HCT116 (cell line): ENCODE data around the gene AGAP1. TPM values are rescaled to one million over a fixed set of nuclear protein-coding genes. Genes with fewer than 3 reads are reported as not detected.

ENCODE experiments used
- ATAC-seq: fragments of 200-7000 bp; cut with Tn5 transposase; 2 replicates; pipeline ENCODE4 v1.9.1; 2020; ENCODE audit warnings: mild to moderate bottlenecking, moderate library complexity
- BruUV-seq: library from RNA; stranded (reverse); fragments of 400-500 nt; replicated peaks from 2 replicates; lab custom pipeline; 2021; lab: Mats Ljungman, UMichigan
- CTCF ChIA-PET: fragments of 300-600 bp; sonication (Branson Sonifier 250); formaldehyde crosslinking; loops from one replicate; lab custom pipeline; 2021; ENCODE audit warnings: antibody characterized with exemption; lab: Charles Lee
- POLR2A ChIA-PET: fragments of 300-600, 350-600 bp; sonication (Branson Sonifier 250); formaldehyde crosslinking; loops from one replicate; lab custom pipeline; 2021; ENCODE audit warnings: antibody characterized with exemption; lab: Charles Lee
- RAD21 ChIA-PET, 2 experiments: fragments of 300-600 bp; sonication (Branson Sonifier 250); formaldehyde crosslinking; loops; one replicate each; lab custom pipeline; 2023; ENCODE audit warnings: low total read pairs in 2 of 2; ENCODE audit not compliant: uncharacterized antibody in 2 of 2, unreplicated experiment in 2 of 2, low non-redundant PET in 1 of 2; lab: Charles Lee
- DNase-seq: peaks from one replicate; pipeline ENCODE4 v3.0.0-alpha.2; 2010; ENCODE audit warnings: low read depth, low spot score
- H2AFZ ChIP-seq: fragments of 200-600 bp; shearing (Covaris generic), sonication (generic); 2 replicates; pipeline ENCODE4 v1.6.1; 2017; ENCODE audit warnings: low read depth, mixed run types, mixed read lengths, antibody characterized with exemption, low read length; ENCODE audit not compliant: poor library complexity, severe bottlenecking
- H3K27ac ChIP-seq: 2 replicates; pipeline ENCODE4 v1.5.1; 2012; ENCODE audit warnings: low read depth, low read length
- H3K27me3 ChIP-seq: fragments of 200-600 bp; sonication (generic); 2 replicates; pipeline ENCODE4 v1.6.1; 2016; ENCODE audit warnings: mixed run types, low read length, mixed read lengths; ENCODE audit not compliant: insufficient read depth
- H3K36me3 ChIP-seq, 2 experiments: fragments of 200-500 bp in 1 of 2; fragments of 200-600 bp in 1 of 2; sonication (Bioruptor generic) in 1 of 2; sonication (generic) in 1 of 2; 2 replicates each; pipeline versions ENCODE4 v1.5.1 to v1.6.1; 2014 to 2016; ENCODE audit warnings: low read length in 2 of 2, inconsistent platforms in 1 of 2, mixed read lengths in 1 of 2, mixed run types in 1 of 2; ENCODE audit not compliant: insufficient read depth in 2 of 2, control insufficient read depth in 1 of 2
- H3K4me1 ChIP-seq, 2 experiments: fragments of 200-600 bp in 1 of 2; sonication (generic) in 1 of 2; 2 replicates each; pipeline versions ENCODE4 v1.5.1 to v1.6.1; 2012 to 2017; ENCODE audit warnings: low read length in 2 of 2, inconsistent platforms in 1 of 2, mild to moderate bottlenecking in 1 of 2, mixed read lengths in 1 of 2, mixed run types in 1 of 2, moderate library complexity in 1 of 2; ENCODE audit not compliant: insufficient read depth in 2 of 2, control insufficient read depth in 1 of 2
- H3K4me2 ChIP-seq: fragments of 200-600 bp; sonication (generic); 2 replicates; pipeline ENCODE4 v1.6.1; 2017; ENCODE audit warnings: mixed run types, low read length, mixed read lengths
- H3K4me3 ChIP-seq, 2 experiments: fragments of 200-600 bp in 1 of 2; sonication (generic) in 1 of 2; replicated peaks in 1 of 2; 2 replicates each; pipeline ENCODE4 v1.5.1; 2011 to 2016; ENCODE audit warnings: low read length in 2 of 2, control low read depth in 1 of 2, low read depth in 1 of 2, mild to moderate bottlenecking in 1 of 2, mixed read lengths in 1 of 2, mixed run types in 1 of 2
- H3K79me2 ChIP-seq: fragments of 200-600 bp; sonication (generic); 2 replicates; pipeline ENCODE4 v1.6.1; 2017; ENCODE audit warnings: mild to moderate bottlenecking, mixed run types, low read length, moderate library complexity, mixed read lengths; ENCODE audit not compliant: insufficient read depth
- H3K9ac ChIP-seq: fragments of 200-600 bp; sonication (generic); 2 replicates; pipeline ENCODE4 v1.6.1; 2016; ENCODE audit warnings: low read length, mixed read lengths
- H3K9me2 ChIP-seq: fragments of 200-600 bp; sonication (generic), shearing (Covaris generic); 2 replicates; pipeline ENCODE4 v1.6.1; 2017; ENCODE audit warnings: mixed run types, mild to moderate bottlenecking, moderate library complexity; ENCODE audit not compliant: insufficient read depth
- H3K9me3 ChIP-seq, 2 experiments: fragments of 200-500 bp in 1 of 2; fragments of 200-600 bp in 1 of 2; sonication (Bioruptor generic) in 1 of 2; sonication (generic) in 1 of 2; 2 replicates each; pipeline ENCODE4 v1.6.1; 2014 to 2017; ENCODE audit warnings: low read length in 2 of 2, mixed read lengths in 2 of 2, inconsistent platforms in 1 of 2, low read depth in 1 of 2, mild to moderate bottlenecking in 1 of 2, mixed run types in 1 of 2, moderate library complexity in 1 of 2; ENCODE audit not compliant: control insufficient read depth in 1 of 2, insufficient read depth in 1 of 2
- H4K20me1 ChIP-seq: fragments of 200-600 bp; sonication (generic), shearing (Covaris generic); 2 replicates; pipeline ENCODE4 v1.6.1; 2017; ENCODE audit warnings: mixed run types, mild to moderate bottlenecking, moderate library complexity; ENCODE audit not compliant: insufficient read depth
- CBX3 ChIP-seq: IDR thresholded peaks from 2 replicates; pipeline ENCODE4 v1.6.1; 2012; ENCODE audit warnings: low read depth
- CEBPB ChIP-seq: IDR thresholded peaks from 2 replicates; pipeline ENCODE4 v1.6.1; 2012; ENCODE audit warnings: low read depth
- EGR1 ChIP-seq: IDR thresholded peaks from 2 replicates; pipeline ENCODE4 v1.6.1; 2012; ENCODE audit warnings: low read depth
- ELF1 ChIP-seq: IDR thresholded peaks from 2 replicates; pipeline ENCODE4 v1.6.1; 2012; ENCODE audit warnings: low read depth, borderline replicate concordance
- EZH2 ChIP-seq: fragments of 200-600 bp; sonication (generic); IDR thresholded peaks from 2 replicates; pipeline ENCODE4 v1.6.1; 2017; ENCODE audit warnings: antibody characterized with exemption, mixed run types
- FOSL1 ChIP-seq: IDR thresholded peaks from 2 replicates; pipeline ENCODE4 v1.6.1; 2012; ENCODE audit warnings: low read depth
- JUND ChIP-seq: IDR thresholded peaks from 2 replicates; pipeline ENCODE4 v1.6.1; 2012
- POLR2A ChIP-seq: IDR thresholded peaks from 2 replicates; pipeline ENCODE4 v1.7.0; 2011; ENCODE audit warnings: borderline replicate concordance; ENCODE audit not compliant: insufficient read depth, insufficient read length; ENCODE audit errors: extremely low read depth
- POLR2AphosphoS5 ChIP-seq: IDR thresholded peaks from 2 replicates; pipeline ENCODE4 v1.6.1; 2011; ENCODE audit warnings: mild to moderate bottlenecking, low read depth, low read length, moderate library complexity
- RAD21 ChIP-seq: IDR thresholded peaks from 2 replicates; pipeline ENCODE4 v1.6.1; 2012; ENCODE audit warnings: low read depth, mild to moderate bottlenecking
- SP1 ChIP-seq: IDR thresholded peaks from 2 replicates; pipeline ENCODE4 v1.6.1; 2012; ENCODE audit warnings: low read depth
- SRF ChIP-seq: IDR thresholded peaks from 2 replicates; pipeline ENCODE4 v1.6.1; 2012; ENCODE audit warnings: low read depth
- TCF7L2 ChIP-seq: IDR thresholded peaks from 2 replicates; pipeline ENCODE4 v1.7.0; 2011; ENCODE audit warnings: borderline replicate concordance, inconsistent platforms; ENCODE audit not compliant: insufficient read depth, insufficient read length; ENCODE audit errors: extremely low read depth
- YY1 ChIP-seq: IDR thresholded peaks from 2 replicates; pipeline ENCODE4 v1.6.1; 2011; ENCODE audit warnings: low read length, low read depth, moderate library complexity, mild to moderate bottlenecking; ENCODE audit not compliant: insufficient replicate concordance; ENCODE audit errors: extremely low read depth
- ZFX ChIP-seq: fragments of 450-650 bp; IDR thresholded peaks from 2 replicates; pipeline ENCODE4 v1.6.1; 2017
- ZNF274 ChIP-seq: fragments of 200-500 bp; sonication (Bioruptor generic); IDR thresholded peaks from 2 replicates; pipeline ENCODE4 v1.6.1; 2014; ENCODE audit warnings: mild to moderate bottlenecking, low read depth, low read length, inconsistent platforms
- intact Hi-C: fragments of 100-400 bp; cut with micrococcal nuclease; formaldehyde crosslinking; loops from 2 replicates; pipeline ENCODE4 v1.10.0; 2022
- total RNA-seq: library from RNA; stranded (reverse); gene quantifications from one replicate; pipeline ENCODE4 v1.2.1, GENCODE V29; 2021; ENCODE audit not compliant: unreplicated experiment
- TF ChIP-seq, protein P1 (sequence below): IDR thresholded peaks from 2 replicates; pipeline ENCODE4 v1.6.1; 2012
- TF ChIP-seq, protein P2 (sequence below), 3 experiments: fragments of 200-600 bp in 1 of 3; sonication (generic) in 1 of 3; IDR thresholded peaks in 2 of 3; conservative IDR thresholded peaks in 1 of 3; 2 replicates each; pipeline ENCODE4 v1.5.1; 2012 to 2017; ENCODE audit warnings: low read depth in 2 of 3, low read length in 2 of 3, antibody characterized with exemption in 1 of 3, borderline replicate concordance in 1 of 3, control low read depth in 1 of 3, mild to moderate bottlenecking in 1 of 3, mixed read lengths in 1 of 3, mixed run types in 1 of 3, moderate library complexity in 1 of 3; ENCODE audit not compliant: insufficient read depth in 1 of 3
- TF ChIP-seq, protein P3 (sequence below): IDR thresholded peaks from 2 replicates; pipeline ENCODE4 v1.6.1; 2012; ENCODE audit warnings: low read depth
- TF ChIP-seq, protein P4 (sequence below): IDR thresholded peaks from 2 replicates; pipeline ENCODE4 v1.6.1; 2011; ENCODE audit warnings: mild to moderate bottlenecking, low read length, moderate library complexity; ENCODE audit not compliant: insufficient replicate concordance; ENCODE audit errors: extremely low read depth

The AGAP1 gene
- total RNA-seq, 1 experiment from 2014 or later, result 43.8 TPM

DNA sequence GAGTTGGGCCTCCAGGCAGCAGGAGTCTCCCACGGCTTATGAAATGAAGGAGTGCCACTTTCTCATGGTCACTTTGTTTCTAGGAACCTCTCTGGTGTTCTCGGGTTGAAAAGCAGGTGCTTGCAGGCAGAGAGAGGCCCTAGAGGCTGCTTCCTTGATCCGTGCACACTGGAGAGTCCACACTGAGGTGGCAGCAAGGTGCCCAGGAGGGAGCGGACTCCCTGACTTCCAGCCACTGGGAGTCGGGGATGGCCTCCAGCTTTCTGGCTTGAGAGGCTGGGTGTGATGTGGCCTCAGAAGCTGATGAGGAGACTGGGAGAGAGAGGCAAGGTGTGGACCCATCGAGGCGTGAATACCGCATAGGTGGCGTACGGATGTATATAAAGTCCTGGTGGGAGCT, 221.8 kb downstream of the AGAP1 start:
- TF ChIP-seq ELF1 (no peak), EGR1 (no peak), TCF7L2 (no peak), POLR2AphosphoS5 (no peak), CEBPB (no peak), POLR2A (no peak), YY1 (no peak), FOSL1 (no peak), ZNF274 (no peak), ZFX (no peak), RAD21 (no peak), SP1 (no peak), JUND (no peak), SRF (no peak), CBX3 (no peak), EZH2 (no peak)
- TF ChIP-seq, protein P1, sequence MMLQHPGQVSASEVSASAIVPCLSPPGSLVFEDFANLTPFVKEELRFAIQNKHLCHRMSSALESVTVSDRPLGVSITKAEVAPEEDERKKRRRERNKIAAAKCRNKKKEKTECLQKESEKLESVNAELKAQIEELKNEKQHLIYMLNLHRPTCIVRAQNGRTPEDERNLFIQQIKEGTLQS, result no peak
- TF ChIP-seq, protein P2, sequence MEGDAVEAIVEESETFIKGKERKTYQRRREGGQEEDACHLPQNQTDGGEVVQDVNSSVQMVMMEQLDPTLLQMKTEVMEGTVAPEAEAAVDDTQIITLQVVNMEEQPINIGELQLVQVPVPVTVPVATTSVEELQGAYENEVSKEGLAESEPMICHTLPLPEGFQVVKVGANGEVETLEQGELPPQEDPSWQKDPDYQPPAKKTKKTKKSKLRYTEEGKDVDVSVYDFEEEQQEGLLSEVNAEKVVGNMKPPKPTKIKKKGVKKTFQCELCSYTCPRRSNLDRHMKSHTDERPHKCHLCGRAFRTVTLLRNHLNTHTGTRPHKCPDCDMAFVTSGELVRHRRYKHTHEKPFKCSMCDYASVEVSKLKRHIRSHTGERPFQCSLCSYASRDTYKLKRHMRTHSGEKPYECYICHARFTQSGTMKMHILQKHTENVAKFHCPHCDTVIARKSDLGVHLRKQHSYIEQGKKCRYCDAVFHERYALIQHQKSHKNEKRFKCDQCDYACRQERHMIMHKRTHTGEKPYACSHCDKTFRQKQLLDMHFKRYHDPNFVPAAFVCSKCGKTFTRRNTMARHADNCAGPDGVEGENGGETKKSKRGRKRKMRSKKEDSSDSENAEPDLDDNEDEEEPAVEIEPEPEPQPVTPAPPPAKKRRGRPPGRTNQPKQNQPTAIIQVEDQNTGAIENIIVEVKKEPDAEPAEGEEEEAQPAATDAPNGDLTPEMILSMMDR (IDR thresholded peaks at IDR 0.05 in 2 of 3, conservative IDR thresholded peaks at IDR 0.05 in 1 of 3; ENCODE audit: borderline replicate concordance in 1 of 3, insufficient read depth in 1 of 3, low read depth in 2 of 3, low read length in 2 of 3), result no peak
- TF ChIP-seq, protein P3, sequence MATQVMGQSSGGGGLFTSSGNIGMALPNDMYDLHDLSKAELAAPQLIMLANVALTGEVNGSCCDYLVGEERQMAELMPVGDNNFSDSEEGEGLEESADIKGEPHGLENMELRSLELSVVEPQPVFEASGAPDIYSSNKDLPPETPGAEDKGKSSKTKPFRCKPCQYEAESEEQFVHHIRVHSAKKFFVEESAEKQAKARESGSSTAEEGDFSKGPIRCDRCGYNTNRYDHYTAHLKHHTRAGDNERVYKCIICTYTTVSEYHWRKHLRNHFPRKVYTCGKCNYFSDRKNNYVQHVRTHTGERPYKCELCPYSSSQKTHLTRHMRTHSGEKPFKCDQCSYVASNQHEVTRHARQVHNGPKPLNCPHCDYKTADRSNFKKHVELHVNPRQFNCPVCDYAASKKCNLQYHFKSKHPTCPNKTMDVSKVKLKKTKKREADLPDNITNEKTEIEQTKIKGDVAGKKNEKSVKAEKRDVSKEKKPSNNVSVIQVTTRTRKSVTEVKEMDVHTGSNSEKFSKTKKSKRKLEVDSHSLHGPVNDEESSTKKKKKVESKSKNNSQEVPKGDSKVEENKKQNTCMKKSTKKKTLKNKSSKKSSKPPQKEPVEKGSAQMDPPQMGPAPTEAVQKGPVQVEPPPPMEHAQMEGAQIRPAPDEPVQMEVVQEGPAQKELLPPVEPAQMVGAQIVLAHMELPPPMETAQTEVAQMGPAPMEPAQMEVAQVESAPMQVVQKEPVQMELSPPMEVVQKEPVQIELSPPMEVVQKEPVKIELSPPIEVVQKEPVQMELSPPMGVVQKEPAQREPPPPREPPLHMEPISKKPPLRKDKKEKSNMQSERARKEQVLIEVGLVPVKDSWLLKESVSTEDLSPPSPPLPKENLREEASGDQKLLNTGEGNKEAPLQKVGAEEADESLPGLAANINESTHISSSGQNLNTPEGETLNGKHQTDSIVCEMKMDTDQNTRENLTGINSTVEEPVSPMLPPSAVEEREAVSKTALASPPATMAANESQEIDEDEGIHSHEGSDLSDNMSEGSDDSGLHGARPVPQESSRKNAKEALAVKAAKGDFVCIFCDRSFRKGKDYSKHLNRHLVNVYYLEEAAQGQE, result no peak
- TF ChIP-seq, protein P4, sequence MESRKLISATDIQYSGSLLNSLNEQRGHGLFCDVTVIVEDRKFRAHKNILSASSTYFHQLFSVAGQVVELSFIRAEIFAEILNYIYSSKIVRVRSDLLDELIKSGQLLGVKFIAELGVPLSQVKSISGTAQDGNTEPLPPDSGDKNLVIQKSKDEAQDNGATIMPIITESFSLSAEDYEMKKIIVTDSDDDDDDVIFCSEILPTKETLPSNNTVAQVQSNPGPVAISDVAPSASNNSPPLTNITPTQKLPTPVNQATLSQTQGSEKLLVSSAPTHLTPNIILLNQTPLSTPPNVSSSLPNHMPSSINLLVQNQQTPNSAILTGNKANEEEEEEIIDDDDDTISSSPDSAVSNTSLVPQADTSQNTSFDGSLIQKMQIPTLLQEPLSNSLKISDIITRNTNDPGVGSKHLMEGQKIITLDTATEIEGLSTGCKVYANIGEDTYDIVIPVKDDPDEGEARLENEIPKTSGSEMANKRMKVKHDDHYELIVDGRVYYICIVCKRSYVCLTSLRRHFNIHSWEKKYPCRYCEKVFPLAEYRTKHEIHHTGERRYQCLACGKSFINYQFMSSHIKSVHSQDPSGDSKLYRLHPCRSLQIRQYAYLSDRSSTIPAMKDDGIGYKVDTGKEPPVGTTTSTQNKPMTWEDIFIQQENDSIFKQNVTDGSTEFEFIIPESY, result no peak
- DNase-seq (no peak), ATAC-seq (no peak)
- no peak overlapping the region for H3K4me3 ChIP-seq
- no peak overlapping the region for H2AFZ ChIP-seq
- H3K36me3 ChIP-seq, result peaks cover 2 to 9% of the 10 kb centered on the region in 2 experiments; a peak in 1 of 4 replicates
- no peaks in the 10 kb centered on the region for H3K9me3 ChIP-seq
- no peak overlapping the region for H3K4me2 ChIP-seq
- no peak overlapping the region for H3K9ac ChIP-seq
- RAD21 ChIA-PET, result no interaction called here
- H3K27me3 ChIP-seq, result no peaks in the 10 kb centered on the region
- H3K79me2 ChIP-seq, result peaks cover 29% of the 10 kb centered on the region
- H3K9me2 ChIP-seq, result no peaks in the 10 kb centered on the region
- no peak overlapping the region for H3K27ac ChIP-seq
- CTCF ChIA-PET, result no interaction called here
- intact Hi-C loops, result no loop called here
- H4K20me1 ChIP-seq, result 0 out of 2 replicates have a peak, but pooled peaks cover 6% of the 10 kb centered on the region
- no TSS peak for BruUV-seq
- H3K4me1 ChIP-seq, result peaks cover 0 to 9% of the 10 kb centered on the region in 2 experiments; a peak in 3 of 4 replicates
- POLR2A ChIA-PET, result no interaction called here
